ENCODE data around the gene IGFN1.
A peak's percentile ranks its signal among the peaks of the same experiment; 100 is the strongest.

Gene IGFN1
- total RNA-seq = 0 to 0.32 (median 0) reads per million in 9 experiments

DNA sequence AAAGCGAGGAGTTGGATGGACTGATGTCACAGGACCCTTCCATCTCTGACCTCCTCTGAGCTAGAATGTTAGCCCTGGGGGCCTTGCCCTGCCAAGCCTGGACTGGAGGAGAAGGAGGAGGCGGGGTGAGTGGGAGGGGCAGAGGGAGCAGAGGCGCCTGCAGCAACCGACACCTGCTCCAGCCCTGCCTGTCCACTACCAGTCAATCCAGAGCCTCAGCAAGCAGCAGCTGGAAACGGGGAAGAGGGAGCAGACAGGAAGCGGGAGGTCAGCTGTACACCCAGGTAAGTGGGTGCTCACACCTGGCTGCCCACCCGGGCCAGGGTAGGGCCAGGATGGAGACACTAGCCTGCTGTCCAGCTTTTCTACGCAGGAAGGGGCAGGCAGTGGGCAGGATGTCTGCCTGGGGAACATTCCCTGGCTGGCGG, at the start of gene IGFN1:
TSS of gene IGFN1 (plus strand) at position 201 of the 428 bp plus-strand sequence. CDS start 2,470 bp downstream, outside the sequence.
- no peak within 1 kb of the TSS for H3K27ac Mint-ChIP-seq
- no peak for DNase-seq
- no peak within 1 kb of the TSS for H3K4me3 Mint-ChIP-seq
- H3K9me3 Mint-ChIP-seq = no peaks in the 10 kb centered on the region
- no peak for ATAC-seq (replicated peaks)
- peaks cover 26 to 43% of the 10 kb centered on the region in 2 donors for H3K27me3 Mint-ChIP-seq
- H3K4me1 Mint-ChIP-seq (ENCODE audit: low read depth in 2 of 2) = no peaks in the 10 kb centered on the region
- peaks cover 2% of the 10 kb centered on the region for H3K36me3 Mint-ChIP-seq (ENCODE audit: insufficient read depth)

GRCh38 chr1:201140941-201141260, 49.7 kb upstream of the IGFN1 start:
- Mint-ChIP-seq H3K4me3 (no peak overlapping the region), H3K4me1 (ENCODE audit: low read depth in 2 of 2) (no peaks in the 10 kb centered on the region), H3K27me3 (no peaks in the 10 kb centered on the region), H3K9me3 (no peaks in the 10 kb centered on the region), H3K36me3 (ENCODE audit: insufficient read depth) (peaks cover 8% of the 10 kb centered on the region), H3K27ac (no peak overlapping the region)
- ATAC-seq (replicated peaks) (no peak), DNase-seq (no peak)

DNA sequence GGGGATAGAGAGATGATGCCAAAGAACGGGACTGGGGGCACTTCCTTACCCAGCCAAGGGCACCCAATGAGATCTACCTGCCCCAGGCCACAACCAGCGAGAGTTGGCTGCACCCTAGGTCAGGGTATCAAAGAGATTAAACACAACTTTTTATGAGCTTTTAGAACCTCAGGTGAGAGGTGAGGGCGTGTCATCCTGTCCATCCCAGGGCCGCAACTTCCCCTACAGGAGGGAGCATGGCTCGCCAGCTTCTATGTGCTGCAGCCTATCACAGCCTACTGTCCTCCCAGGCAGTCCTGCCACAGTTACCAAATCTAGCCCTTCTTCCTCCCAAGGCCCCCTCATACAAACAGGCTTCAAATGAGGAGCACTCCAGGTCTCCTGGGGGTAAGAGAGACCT, 49.2 kb upstream of the IGFN1 start:
- H3K36me3 Mint-ChIP-seq (ENCODE audit: insufficient read depth) = peaks cover 8% of the 10 kb centered on the region
- no peaks in the 10 kb centered on the region for H3K9me3 Mint-ChIP-seq
- no peak overlapping the region for H3K27ac Mint-ChIP-seq
- H3K27me3 Mint-ChIP-seq = no peaks in the 10 kb centered on the region
- no peak for DNase-seq
- H3K4me1 Mint-ChIP-seq (ENCODE audit: low read depth in 2 of 2) = no peaks in the 10 kb centered on the region
- no peak overlapping the region for H3K4me3 Mint-ChIP-seq
- ATAC-seq (replicated peaks) = no peak

DNA sequence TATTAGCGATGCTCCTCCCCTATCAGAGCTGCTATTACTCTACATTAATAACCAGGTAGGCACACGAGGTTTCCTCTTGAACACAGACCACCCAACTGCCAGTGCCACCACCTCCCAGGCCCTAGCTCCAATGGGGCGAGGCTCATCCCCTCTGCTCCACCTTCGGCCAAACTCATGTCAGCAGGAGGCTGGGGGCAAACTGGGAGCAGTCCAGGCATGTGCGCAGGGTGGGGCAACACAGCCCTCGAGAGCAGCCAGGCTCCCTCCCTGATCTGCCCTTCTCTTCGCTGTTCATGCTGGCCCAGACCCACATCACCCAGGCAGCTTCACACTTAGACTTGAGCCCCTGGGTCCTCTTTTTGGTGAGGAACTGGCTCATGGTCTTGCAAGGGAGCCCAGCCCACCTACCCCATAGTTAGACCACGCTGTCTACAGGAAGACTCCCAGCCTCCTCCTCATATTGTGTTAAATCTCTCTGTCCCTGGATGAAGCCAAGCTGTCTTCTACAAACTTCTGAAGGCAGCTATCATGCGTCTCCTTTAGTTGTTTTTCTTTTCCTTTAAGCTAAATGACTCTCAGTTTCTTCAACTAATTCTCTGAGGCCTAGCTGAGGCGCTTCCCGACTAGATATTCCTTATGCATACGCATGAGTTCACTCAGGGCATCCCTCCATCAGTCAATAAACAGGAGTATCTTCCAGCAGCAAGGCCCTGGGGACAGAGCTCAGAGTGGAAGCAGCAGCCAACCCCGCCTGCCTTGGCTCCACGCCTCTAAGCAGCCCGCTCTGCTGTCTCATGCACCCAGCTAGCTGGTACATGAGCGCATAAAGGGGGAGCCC, 48.4 kb upstream of the IGFN1 start:
- no peaks in the 10 kb centered on the region for H3K27me3 Mint-ChIP-seq
- H3K36me3 Mint-ChIP-seq (ENCODE audit: insufficient read depth) = peaks cover 6% of the 10 kb centered on the region
- H3K4me3 Mint-ChIP-seq = no peak overlapping the region
- H3K9me3 Mint-ChIP-seq = no peaks in the 10 kb centered on the region
- ATAC-seq (replicated peaks) = no peak
- no peak overlapping the region for H3K27ac Mint-ChIP-seq
- DNase-seq = no peak
- no peaks in the 10 kb centered on the region for H3K4me1 Mint-ChIP-seq (ENCODE audit: low read depth in 2 of 2)

- H3K4me3 Mint-ChIP-seq = no peak overlapping the region
- no peak overlapping the region for H3K27ac Mint-ChIP-seq
- H3K4me1 Mint-ChIP-seq (ENCODE audit: low read depth in 2 of 2) = no peaks in the 10 kb centered on the region
- peaks cover 10% of the 10 kb centered on the region for H3K36me3 Mint-ChIP-seq (ENCODE audit: insufficient read depth)
- no peaks in the 10 kb centered on the region for H3K9me3 Mint-ChIP-seq
- ATAC-seq (replicated peaks) (no peak), DNase-seq (no peak)
- no peaks in the 10 kb centered on the region for H3K27me3 Mint-ChIP-seq
These were observed 47.5 kb upstream of the IGFN1 start for GRCh38 chr1:201142849-201143725.

DNA sequence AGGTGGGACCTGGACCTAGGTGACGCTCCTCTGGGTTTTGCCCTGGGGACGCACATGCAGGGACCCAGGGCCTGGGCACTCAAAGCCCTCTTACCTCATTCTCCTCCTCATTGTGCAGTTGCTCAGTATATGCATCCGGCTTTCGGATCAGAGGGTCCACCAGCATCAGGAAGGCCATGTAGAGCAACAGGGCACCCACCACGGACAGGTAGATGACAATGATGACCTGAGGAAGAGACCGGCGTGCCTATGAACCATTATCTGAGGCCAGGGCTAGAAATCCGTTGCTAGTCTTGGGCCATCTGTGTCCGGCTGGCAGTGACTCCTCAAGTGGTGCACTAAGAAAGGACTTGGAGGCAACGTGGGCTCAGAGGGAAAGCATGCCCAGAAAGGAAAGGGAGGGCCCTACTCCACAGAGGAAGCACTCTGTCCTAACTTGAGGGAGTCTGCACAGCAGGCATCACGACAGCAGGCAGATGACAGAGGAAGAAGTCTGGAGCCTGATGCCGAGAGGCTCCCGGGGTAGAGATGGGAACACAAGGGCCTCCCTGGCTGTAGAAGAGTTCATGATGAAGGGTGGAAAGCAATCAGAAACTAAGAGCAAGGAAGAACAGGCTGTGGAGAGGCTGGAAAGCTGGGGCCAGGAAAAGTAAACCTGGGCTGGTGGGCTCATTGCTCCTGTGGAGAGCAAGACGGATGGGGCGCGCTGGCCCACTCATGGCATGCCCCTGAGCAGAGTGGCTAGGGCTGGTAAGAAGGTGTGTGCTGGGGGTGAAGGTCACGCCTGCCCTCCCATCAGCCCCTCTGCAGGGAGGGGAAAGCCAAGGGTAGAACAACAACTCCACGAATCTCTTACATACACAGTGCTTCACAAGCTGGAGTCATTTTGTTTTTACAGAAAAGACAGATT, 46.6 kb upstream of the IGFN1 start:
- Mint-ChIP-seq H3K4me1 (ENCODE audit: low read depth in 2 of 2) (no peaks in the 10 kb centered on the region), H3K27me3 (no peaks in the 10 kb centered on the region), H3K27ac (no peak overlapping the region), H3K9me3 (no peaks in the 10 kb centered on the region), H3K4me3 (no peak overlapping the region), H3K36me3 (ENCODE audit: insufficient read depth) (peaks cover 10% of the 10 kb centered on the region)
- no peak for ATAC-seq (replicated peaks)
- no peak for DNase-seq

GRCh38 chr1:201144701-201145100, 45.9 kb upstream of the IGFN1 start:
- Mint-ChIP-seq H3K27ac (no peak overlapping the region), H3K4me3 (no peak overlapping the region), H3K27me3 (no peaks in the 10 kb centered on the region), H3K9me3 (no peaks in the 10 kb centered on the region), H3K4me1 (ENCODE audit: low read depth in 2 of 2) (no peaks in the 10 kb centered on the region), H3K36me3 (ENCODE audit: insufficient read depth) (peaks cover 10% of the 10 kb centered on the region)
- DNase-seq = no peak
- ATAC-seq (replicated peaks) = no peak

DNA sequence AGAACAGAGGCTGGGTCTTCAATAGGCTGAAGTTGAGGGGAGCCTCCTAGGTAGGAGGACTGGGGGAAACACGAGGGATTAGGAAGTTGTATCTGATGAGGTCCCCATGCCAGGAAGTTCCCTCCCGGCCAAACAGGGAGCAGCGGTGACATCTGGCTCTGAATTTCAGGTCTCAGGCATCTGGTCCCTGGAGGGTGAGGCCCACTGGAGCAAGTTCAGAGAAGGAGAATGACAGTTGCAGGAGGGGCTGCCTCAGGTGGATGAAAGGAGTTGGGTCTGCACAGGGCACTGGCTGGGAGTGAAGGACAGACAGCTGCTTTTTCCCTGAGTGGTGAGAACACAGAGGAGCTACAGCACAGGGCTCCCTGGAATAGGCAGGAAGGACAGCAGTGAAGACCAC, 45.5 kb upstream of the IGFN1 start:
- peaks cover 10% of the 10 kb centered on the region for H3K36me3 Mint-ChIP-seq (ENCODE audit: insufficient read depth)
- no peak for DNase-seq
- H3K27ac Mint-ChIP-seq = no peak overlapping the region
- no peak for ATAC-seq (replicated peaks)
- H3K27me3 Mint-ChIP-seq = no peaks in the 10 kb centered on the region
- H3K4me3 Mint-ChIP-seq = no peak overlapping the region
- no peaks in the 10 kb centered on the region for H3K9me3 Mint-ChIP-seq
- no peaks in the 10 kb centered on the region for H3K4me1 Mint-ChIP-seq (ENCODE audit: low read depth in 2 of 2)

- Mint-ChIP-seq H3K27ac (peak overlapping the region; percentile 27 to 77), H3K36me3 (ENCODE audit: insufficient read depth) (peaks cover 10% of the 10 kb centered on the region), H3K27me3 (no peaks in the 10 kb centered on the region), H3K4me1 (ENCODE audit: low read depth in 2 of 2) (no peaks in the 10 kb centered on the region), H3K4me3 (no peak overlapping the region), H3K9me3 (no peaks in the 10 kb centered on the region)
- no peak for ATAC-seq (replicated peaks)
- no peak for DNase-seq
These were observed 44.8 kb upstream of the IGFN1 start for GRCh38 chr1:201145816-201146215.

DNA sequence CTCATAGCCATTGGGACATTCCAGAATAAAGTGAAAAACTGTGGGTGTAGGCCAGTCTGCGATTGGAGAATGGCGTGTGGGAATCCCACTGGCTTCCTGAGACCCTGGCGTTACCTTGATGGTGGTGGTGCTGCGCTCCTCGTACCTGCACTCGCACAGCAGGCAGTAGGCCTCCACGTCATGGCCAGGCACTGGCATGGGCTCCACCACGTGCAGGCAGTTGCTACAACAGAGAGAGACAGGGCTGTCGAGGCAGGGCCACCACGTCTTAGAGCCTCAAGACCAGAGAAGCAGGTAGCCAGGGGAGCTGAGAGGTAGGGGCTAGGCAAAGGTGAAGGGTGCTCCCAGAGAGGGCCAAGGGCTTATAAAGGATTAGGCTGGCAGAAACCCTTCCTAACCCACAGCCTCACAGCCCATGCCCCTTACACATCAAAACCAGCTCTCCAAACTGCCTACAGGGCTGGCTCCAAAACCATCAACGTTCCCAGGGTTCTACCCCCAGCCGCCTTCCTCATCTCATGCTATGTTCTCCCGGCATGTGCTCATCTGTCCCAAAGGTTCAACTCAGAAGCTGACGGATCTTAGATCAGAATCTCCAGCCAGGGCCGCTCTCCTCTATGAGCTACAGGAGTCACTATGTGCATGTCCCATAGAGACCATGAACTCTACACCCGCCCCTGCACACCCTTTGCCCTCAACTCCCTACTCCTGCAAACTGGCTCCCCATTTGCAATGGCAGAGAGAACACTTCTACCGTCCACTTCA, 43.8 kb upstream of the IGFN1 start:
- Mint-ChIP-seq H3K27me3 (no peaks in the 10 kb centered on the region), H3K4me3 (no peak overlapping the region), H3K9me3 (no peaks in the 10 kb centered on the region), H3K27ac (peak overlapping the region; percentile 27 to 77), H3K36me3 (ENCODE audit: insufficient read depth) (peaks cover 10% of the 10 kb centered on the region), H3K4me1 (ENCODE audit: low read depth in 2 of 2) (peaks cover 0 to 7% of the 10 kb centered on the region in 2 donors)
- no peak for DNase-seq
- no peak for ATAC-seq (replicated peaks)

DNA sequence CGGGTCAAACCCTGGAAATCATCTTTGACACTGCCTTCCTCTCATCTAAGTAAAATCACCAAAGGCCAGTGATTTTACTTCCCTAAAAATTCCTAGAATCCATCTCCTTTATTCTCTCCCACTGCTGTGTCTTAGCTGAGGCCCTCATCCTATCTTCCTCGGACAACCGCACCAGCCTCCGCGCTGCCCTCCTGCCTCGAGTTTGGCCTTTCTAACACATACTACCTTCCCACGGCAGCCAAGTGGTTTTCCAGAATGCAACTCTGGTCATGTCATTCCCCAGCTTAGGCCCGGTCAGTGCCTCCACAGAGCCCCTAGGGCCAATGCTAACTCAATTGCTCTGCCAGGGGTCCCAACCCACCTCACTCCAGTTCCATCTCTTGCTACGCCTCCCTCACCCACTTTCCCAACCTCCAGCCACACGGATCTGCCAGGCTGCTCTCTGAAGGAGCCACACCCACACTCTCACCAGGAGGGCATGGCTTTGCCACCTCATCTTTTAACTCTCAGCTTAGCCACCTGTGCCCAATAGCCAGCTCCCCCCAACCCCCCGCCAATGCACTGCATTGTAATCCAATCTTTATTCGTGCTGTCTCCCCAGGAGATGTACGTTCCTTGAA, 43.1 kb upstream of the IGFN1 start:
- ATAC-seq (replicated peaks) = no peak
- DNase-seq = no peak
- peaks cover 10% of the 10 kb centered on the region for H3K36me3 Mint-ChIP-seq (ENCODE audit: insufficient read depth)
- H3K9me3 Mint-ChIP-seq = no peaks in the 10 kb centered on the region
- no peaks in the 10 kb centered on the region for H3K27me3 Mint-ChIP-seq
- H3K4me3 Mint-ChIP-seq = no peak overlapping the region
- no peak overlapping the region for H3K27ac Mint-ChIP-seq
- peaks cover 0 to 7% of the 10 kb centered on the region in 2 donors for H3K4me1 Mint-ChIP-seq (ENCODE audit: low read depth in 2 of 2)

- no peaks in the 10 kb centered on the region for H3K27me3 Mint-ChIP-seq
- H3K9me3 Mint-ChIP-seq = no peaks in the 10 kb centered on the region
- H3K4me3 Mint-ChIP-seq = no peak overlapping the region
- ATAC-seq (replicated peaks) (no peak), DNase-seq (no peak)
- no peak overlapping the region for H3K27ac Mint-ChIP-seq
- peaks cover 9 to 20% of the 10 kb centered on the region in 2 donors for H3K4me1 Mint-ChIP-seq (ENCODE audit: low read depth in 2 of 2)
- H3K36me3 Mint-ChIP-seq (ENCODE audit: insufficient read depth) = peaks cover 15% of the 10 kb centered on the region
These were observed 41.2 kb upstream of the IGFN1 start for GRCh38 chr1:201149400-201149799.
